Measurements from ENCODE around the gene GOLGA6L10.
A peak's percentile ranks its signal among the peaks of the same experiment; 100 is the strongest.
"Not testable (repeated sequence)": the region's sequence is repeated elsewhere in the genome, so short reads cannot be mapped to it uniquely, and the experiment has no call there.

GOLGA6L10 gene

GRCh38 chr15:82371656-82372055 is 22.4 kb upstream of the GOLGA6L10 start:
- DNase-seq (ENCODE audit: extremely low spot score): no peak
- POLR2A ChIA-PET: no interaction called here
- no peak for TF ChIP-seq CTCF (IDR thresholded peaks at IDR 0.05; ENCODE audit: control extremely low read depth, extremely low read depth, low read depth, missing control alignments)
- CTCF ChIA-PET: no interaction called here

- DNase-seq (ENCODE audit: extremely low spot score); CTCF ChIA-PET; POLR2A ChIA-PET: not testable (repeated sequence)
Measured at GRCh38 chr15:82367790-82368189, 18.5 kb upstream of the GOLGA6L10 start.

- DNase-seq (ENCODE audit: extremely low spot score); POLR2A ChIA-PET; CTCF ChIA-PET: not testable (repeated sequence)
- peak; percentile 34 for TF ChIP-seq CTCF (IDR thresholded peaks at IDR 0.05; ENCODE audit: control extremely low read depth, extremely low read depth, low read depth, missing control alignments)
Measured at GRCh38 chr15:82365692-82366323, 16.5 kb upstream of the GOLGA6L10 start.

- CTCF ChIA-PET; DNase-seq (ENCODE audit: extremely low spot score); POLR2A ChIA-PET: not testable (repeated sequence)
Measured at GRCh38 chr15:82364548-82364947, 15.3 kb upstream of the GOLGA6L10 start.

- POLR2A ChIA-PET; CTCF ChIA-PET; DNase-seq (ENCODE audit: extremely low spot score): not testable (repeated sequence)
Measured at GRCh38 chr15:82362790-82363189, 13.5 kb upstream of the GOLGA6L10 start.

- DNase-seq (ENCODE audit: extremely low spot score); CTCF ChIA-PET; POLR2A ChIA-PET: not testable (repeated sequence)
Measured at GRCh38 chr15:82360618-82361017, 11.3 kb upstream of the GOLGA6L10 start.

GRCh38 chr15:82355055-82355454 is 5.8 kb upstream of the GOLGA6L10 start:
- POLR2A ChIA-PET; CTCF ChIA-PET; DNase-seq (ENCODE audit: extremely low spot score): not testable (repeated sequence)

- DNase-seq (ENCODE audit: extremely low spot score); CTCF ChIA-PET; POLR2A ChIA-PET: not testable (repeated sequence)
Measured at GRCh38 chr15:82354546-82354945, 5.3 kb upstream of the GOLGA6L10 start.

GRCh38 chr15:82347645-82348044 is 1.6 kb downstream of the GOLGA6L10 start:
- CTCF ChIA-PET, POLR2A ChIA-PET: not testable (repeated sequence)
- DNase-seq (ENCODE audit: extremely low spot score): peak; percentile 1

GRCh38 chr15:82345176-82345575 is 4.1 kb downstream of the GOLGA6L10 start:
- CTCF ChIA-PET; DNase-seq (ENCODE audit: extremely low spot score); POLR2A ChIA-PET: not testable (repeated sequence)

- CTCF ChIA-PET; DNase-seq (ENCODE audit: extremely low spot score); POLR2A ChIA-PET: not testable (repeated sequence)
Measured at GRCh38 chr15:82344421-82344820, 4.9 kb downstream of the GOLGA6L10 start.

- CTCF ChIA-PET; DNase-seq (ENCODE audit: extremely low spot score); POLR2A ChIA-PET: not testable (repeated sequence)
Measured at GRCh38 chr15:82343851-82344250, 5.4 kb downstream of the GOLGA6L10 start.

GRCh38 chr15:82342632-82343374 is 6.5 kb downstream of the GOLGA6L10 start:
- CTCF ChIA-PET; POLR2A ChIA-PET; DNase-seq (ENCODE audit: extremely low spot score): not testable (repeated sequence)

- POLR2A ChIA-PET; DNase-seq (ENCODE audit: extremely low spot score); CTCF ChIA-PET: not testable (repeated sequence)
Measured at GRCh38 chr15:82338573-82338972, 10.7 kb downstream of the GOLGA6L10 start.

GRCh38 chr15:82338053-82338452 is 11.2 kb downstream of the GOLGA6L10 start:
- CTCF ChIA-PET; POLR2A ChIA-PET; DNase-seq (ENCODE audit: extremely low spot score): not testable (repeated sequence)

GRCh38 chr15:82337051-82337450 is 12.2 kb downstream of the GOLGA6L10 start:
- POLR2A ChIA-PET; DNase-seq (ENCODE audit: extremely low spot score); CTCF ChIA-PET: not testable (repeated sequence)

GRCh38 chr15:82336180-82336647 is 13.1 kb downstream of the GOLGA6L10 start:
- CTCF ChIA-PET; POLR2A ChIA-PET; DNase-seq (ENCODE audit: extremely low spot score): not testable (repeated sequence)

All from GM10248 (cell line).